GM18870 (cell line): Measurements from ENCODE around the gene STT3A.

ENCODE experiments used
- ATAC-seq: cut with Tn5 transposase; IDR thresholded peaks from one replicate; pipeline ENCODE4 v1.9.1; 2021; ENCODE audit warnings: moderate library complexity; ENCODE audit not compliant: unreplicated experiment

The STT3A gene

DNA sequence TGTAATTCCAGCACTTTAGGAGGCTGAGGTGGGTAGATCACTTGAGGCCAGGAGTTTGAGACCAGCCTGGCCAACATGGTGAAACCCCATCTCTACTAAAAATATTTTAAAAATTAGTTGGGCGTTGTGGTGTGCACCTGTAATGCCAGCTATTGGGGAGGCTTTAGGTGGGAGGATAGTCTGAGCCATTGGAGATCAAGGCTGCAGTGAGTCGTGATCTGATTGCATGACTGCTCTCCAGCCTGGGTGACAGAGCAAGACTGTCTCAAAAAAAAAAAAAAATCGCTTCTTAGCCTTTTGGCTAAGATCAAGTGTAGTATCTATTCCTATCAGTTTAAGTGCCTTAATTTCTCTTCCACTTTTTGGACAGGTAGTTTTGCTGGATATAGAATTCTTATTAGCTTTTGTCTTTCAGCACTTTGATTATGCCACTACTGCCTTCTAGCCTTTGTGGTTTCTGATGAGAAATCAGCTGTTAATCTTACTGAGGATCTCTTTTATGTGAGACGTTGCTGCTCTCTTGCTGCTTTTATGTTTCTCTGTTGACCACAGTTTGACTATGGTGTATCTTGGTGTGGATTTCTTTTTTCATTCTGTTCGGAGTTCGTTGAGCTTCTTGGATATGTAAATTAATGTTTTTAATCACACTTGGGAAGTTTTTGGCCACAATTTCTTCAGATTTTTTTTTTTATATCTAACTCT is 57.0 kb downstream of the STT3A start:
- ATAC-seq = no peak

DNA sequence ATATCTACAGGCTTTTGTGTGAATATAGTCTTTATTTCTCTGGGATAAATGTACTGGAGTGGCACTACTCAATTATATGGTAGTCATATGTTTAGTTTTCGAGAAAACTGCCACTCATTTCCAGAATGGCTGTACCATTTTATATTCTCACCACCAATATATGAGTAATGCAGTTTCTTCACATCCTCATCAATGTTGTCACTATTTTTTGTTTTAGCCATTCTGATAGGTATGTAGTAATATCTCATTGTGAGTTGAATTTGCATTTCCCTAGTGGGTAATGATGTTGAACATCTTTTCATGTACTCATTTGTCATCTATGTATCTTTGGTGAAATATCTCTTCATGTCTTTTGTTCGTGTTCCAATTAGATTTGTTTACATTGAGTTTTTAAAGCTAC is 70.0 kb downstream of the STT3A start:
- ATAC-seq = no peak

- ATAC-seq = no peak
Observed at GRCh38 chr11:125663910-125664309, 71.3 kb downstream of the STT3A start.

DNA sequence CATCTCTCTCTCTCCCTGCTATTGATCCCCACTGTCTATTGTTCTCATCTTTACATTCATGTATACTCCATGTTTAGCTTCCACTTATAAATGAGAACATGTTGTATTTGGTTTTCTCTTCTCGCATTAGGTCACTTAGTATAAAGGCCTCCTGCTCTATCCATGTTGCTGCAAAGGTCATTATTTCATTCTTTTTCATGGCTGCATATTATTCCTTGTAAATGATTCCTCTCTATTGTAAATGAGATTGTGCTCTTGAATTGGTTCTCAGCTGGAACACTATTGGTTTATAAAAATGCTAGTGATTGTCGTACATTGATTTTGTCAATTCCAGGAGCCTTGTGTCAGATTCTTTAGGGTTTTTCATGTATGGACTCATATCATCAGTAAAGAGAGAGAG is 74.5 kb downstream of the STT3A start:
- ATAC-seq = no peak

- no peak for ATAC-seq
Observed at GRCh38 chr11:125670172-125670571, 77.5 kb downstream of the STT3A start.

DNA sequence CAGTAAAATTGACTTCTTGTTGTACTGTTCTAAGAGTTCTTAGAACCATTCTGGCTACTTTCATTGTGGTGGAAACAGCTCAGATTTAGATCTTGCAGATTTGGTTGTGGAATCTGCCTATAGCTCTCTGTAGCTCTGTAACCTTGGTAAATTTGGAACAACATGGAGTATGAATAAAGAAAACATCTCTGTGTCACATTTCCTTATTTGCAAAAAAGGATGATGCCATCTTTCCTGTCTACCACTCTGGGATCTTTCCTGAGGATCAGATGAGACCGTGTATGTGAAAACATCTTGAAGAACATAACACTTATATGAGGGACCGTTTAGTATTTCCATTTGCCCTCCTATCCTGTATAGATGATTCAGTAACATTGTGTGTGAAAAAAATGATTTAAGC is 78.9 kb downstream of the STT3A start:
- no peak for ATAC-seq
